GM21576 (cell line): ENCODE measurements around the gene KLHL41.
A peak's percentile ranks its signal among the peaks of the same experiment; 100 is the strongest.
"Not testable (repeated sequence)": the region's sequence is repeated elsewhere in the genome, so short reads cannot be mapped to it uniquely, and the experiment has no call there.

Experiments used
- ATAC-seq: cut with Tn5 transposase; IDR thresholded peaks from one replicate; pipeline ENCODE4 v1.9.1; 2021; ENCODE audit warnings: mild to moderate bottlenecking, moderate library complexity; ENCODE audit not compliant: unreplicated experiment

Gene KLHL41

DNA sequence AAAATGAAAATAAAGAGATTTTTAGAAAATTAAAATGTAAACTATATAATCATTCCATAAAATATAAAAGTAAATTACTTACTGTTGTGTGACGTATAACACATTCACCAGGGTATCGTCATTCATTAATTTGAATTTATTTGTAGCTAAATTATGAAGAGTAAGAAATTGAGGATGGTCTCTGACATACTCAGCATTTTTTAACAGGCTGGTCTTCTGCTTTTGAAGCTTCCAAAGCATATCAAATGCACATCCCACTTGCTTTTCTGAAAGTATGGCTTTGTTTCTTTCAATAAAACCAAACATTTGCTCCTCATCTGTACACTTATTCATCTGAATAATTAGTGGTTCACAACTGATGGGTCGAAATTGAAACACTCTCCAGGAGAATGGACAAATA lies 62.1 kb downstream of the KLHL41 start:
- no peak for ATAC-seq

- no peak for ATAC-seq
Measured at GRCh38 chr2:169572189-169572588, 62.7 kb downstream of the KLHL41 start.

- ATAC-seq = no peak
Measured at GRCh38 chr2:169572821-169573159, 63.3 kb downstream of the KLHL41 start.

- ATAC-seq = peak; percentile 99
Measured at GRCh38 chr2:169573160-169573973, 63.9 kb downstream of the KLHL41 start, which contains the start of gene FASTKD1. Gene FASTKD1 (minus strand): TSS chr2:169573865. CDS start chr2:169572029, 1,836 bp downstream.

GRCh38 chr2:169573974-169574299 lies 64.4 kb downstream of the KLHL41 start:
- no peak for ATAC-seq

GRCh38 chr2:169574539-169574938 lies 65.0 kb downstream of the KLHL41 start:
- ATAC-seq = not testable (repeated sequence)

GRCh38 chr2:169575264-169575663 lies 65.8 kb downstream of the KLHL41 start:
- not testable (repeated sequence) for ATAC-seq
